PFSK-1 (cell line): Measurements from ENCODE around the gene EMILIN2.

Experiments used
- POLR2AphosphoS5 ChIP-seq: IDR thresholded peaks from 2 replicates; pipeline ENCODE4 v1.6.1; 2012; ENCODE audit warnings: low read depth, mild to moderate bottlenecking, control low read depth, low read length, moderate library complexity
- SIN3A ChIP-seq: IDR thresholded peaks from 2 replicates; pipeline ENCODE4 v1.6.1; 2012; ENCODE audit warnings: mild to moderate bottlenecking, low read length, moderate library complexity, borderline replicate concordance; ENCODE audit not compliant: insufficient read depth
- TAF1 ChIP-seq: IDR thresholded peaks from 2 replicates; pipeline ENCODE4 v1.6.1; 2012; ENCODE audit warnings: low read length, control low read depth, borderline replicate concordance; ENCODE audit not compliant: insufficient read depth
- TF ChIP-seq, protein P1 (sequence below), 2 experiments: IDR thresholded peaks; 2 replicates each; pipeline versions ENCODE4 v1.6.1 to v1.8.0; 2011 to 2012; ENCODE audit warnings: low read depth in 2 of 2, low read length in 2 of 2, control low read depth in 1 of 2, inconsistent platforms in 1 of 2, mild to moderate bottlenecking in 1 of 2, moderate library complexity in 1 of 2; ENCODE audit not compliant: insufficient read depth in 1 of 2

DNA sequence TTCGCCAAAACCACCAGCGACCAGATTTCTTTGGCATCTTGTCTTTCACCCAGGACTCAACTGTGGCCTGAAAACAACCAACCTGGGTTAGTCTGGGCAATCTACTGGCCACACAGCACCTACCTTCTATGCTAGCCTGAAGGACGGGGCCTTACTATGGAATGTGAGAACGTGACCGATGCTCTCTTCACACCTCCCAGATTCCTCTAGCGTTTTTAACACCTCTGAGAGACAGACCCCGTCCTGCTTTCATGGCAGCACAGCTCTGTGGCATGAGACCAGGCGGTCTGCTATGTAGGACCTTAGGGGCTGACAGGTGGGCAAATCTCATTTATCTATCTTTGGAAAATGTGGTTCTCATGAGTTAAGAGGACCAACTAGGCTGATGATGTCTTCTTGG, 80.9 kb downstream of the EMILIN2 start:
- TF ChIP-seq POLR2AphosphoS5 (no peak), SIN3A (no peak), TAF1 (no peak)
- TF ChIP-seq, protein P1, sequence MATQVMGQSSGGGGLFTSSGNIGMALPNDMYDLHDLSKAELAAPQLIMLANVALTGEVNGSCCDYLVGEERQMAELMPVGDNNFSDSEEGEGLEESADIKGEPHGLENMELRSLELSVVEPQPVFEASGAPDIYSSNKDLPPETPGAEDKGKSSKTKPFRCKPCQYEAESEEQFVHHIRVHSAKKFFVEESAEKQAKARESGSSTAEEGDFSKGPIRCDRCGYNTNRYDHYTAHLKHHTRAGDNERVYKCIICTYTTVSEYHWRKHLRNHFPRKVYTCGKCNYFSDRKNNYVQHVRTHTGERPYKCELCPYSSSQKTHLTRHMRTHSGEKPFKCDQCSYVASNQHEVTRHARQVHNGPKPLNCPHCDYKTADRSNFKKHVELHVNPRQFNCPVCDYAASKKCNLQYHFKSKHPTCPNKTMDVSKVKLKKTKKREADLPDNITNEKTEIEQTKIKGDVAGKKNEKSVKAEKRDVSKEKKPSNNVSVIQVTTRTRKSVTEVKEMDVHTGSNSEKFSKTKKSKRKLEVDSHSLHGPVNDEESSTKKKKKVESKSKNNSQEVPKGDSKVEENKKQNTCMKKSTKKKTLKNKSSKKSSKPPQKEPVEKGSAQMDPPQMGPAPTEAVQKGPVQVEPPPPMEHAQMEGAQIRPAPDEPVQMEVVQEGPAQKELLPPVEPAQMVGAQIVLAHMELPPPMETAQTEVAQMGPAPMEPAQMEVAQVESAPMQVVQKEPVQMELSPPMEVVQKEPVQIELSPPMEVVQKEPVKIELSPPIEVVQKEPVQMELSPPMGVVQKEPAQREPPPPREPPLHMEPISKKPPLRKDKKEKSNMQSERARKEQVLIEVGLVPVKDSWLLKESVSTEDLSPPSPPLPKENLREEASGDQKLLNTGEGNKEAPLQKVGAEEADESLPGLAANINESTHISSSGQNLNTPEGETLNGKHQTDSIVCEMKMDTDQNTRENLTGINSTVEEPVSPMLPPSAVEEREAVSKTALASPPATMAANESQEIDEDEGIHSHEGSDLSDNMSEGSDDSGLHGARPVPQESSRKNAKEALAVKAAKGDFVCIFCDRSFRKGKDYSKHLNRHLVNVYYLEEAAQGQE (IDR thresholded peaks at IDR 0.05; ENCODE audit: insufficient read depth in 1 of 2, low read depth in 2 of 2, low read length in 2 of 2): no peak
